GM23248 (cell line): ENCODE data around the gene ITGB7. TPM values are rescaled to one million over a fixed set of nuclear protein-coding genes. Genes with fewer than 3 reads are reported as not detected.

Source experiments
- DNase-seq: peaks from one replicate; pipeline ENCODE4 v3.0.0-alpha.2; 2015
- H2AFZ ChIP-seq: fragments of 200-600 bp; sonication (generic); 2 replicates; pipeline ENCODE4 v1.6.1; 2016; ENCODE audit warnings: antibody characterized with exemption
- H3F3A ChIP-seq: fragments of 200-600 bp; sonication (generic); 2 replicates; pipeline ENCODE4 v1.6.1; 2016; ENCODE audit warnings: mild to moderate bottlenecking, antibody characterized with exemption, mixed run types; ENCODE audit not compliant: insufficient read depth
- H3K27ac ChIP-seq: fragments of 200-600 bp; sonication (generic); 2 replicates; pipeline ENCODE4 v1.5.1; 2016; ENCODE audit warnings: mild to moderate bottlenecking
- H3K27me3 ChIP-seq: fragments of 200-600 bp; sonication (generic); replicated peaks from 2 replicates; pipeline ENCODE4 v1.6.1; 2016; ENCODE audit warnings: mild to moderate bottlenecking; ENCODE audit not compliant: insufficient read depth
- H3K36me3 ChIP-seq: fragments of 200-600 bp; sonication (generic); 2 replicates; pipeline ENCODE4 v1.6.1; 2016; ENCODE audit warnings: low read depth, mild to moderate bottlenecking
- H3K4me1 ChIP-seq: fragments of 200-600 bp; sonication (generic); 2 replicates; pipeline ENCODE4 v1.6.1; 2016; ENCODE audit warnings: mild to moderate bottlenecking; ENCODE audit not compliant: insufficient read depth
- H3K4me2 ChIP-seq: fragments of 200-600 bp; sonication (generic); one replicate; pipeline ENCODE4 v1.6.1; 2016; ENCODE audit warnings: mild to moderate bottlenecking; ENCODE audit not compliant: unreplicated experiment
- H3K4me3 ChIP-seq: fragments of 200-600 bp; sonication (generic); 2 replicates; pipeline ENCODE4 v1.5.1; 2016; ENCODE audit warnings: mild to moderate bottlenecking
- H3K79me2 ChIP-seq: fragments of 200-600 bp; sonication (generic); 2 replicates; pipeline ENCODE4 v1.6.1; 2016; ENCODE audit warnings: mild to moderate bottlenecking; ENCODE audit not compliant: insufficient read depth
- H3K9ac ChIP-seq: fragments of 200-600 bp; sonication (generic); 2 replicates; pipeline ENCODE4 v1.6.1; 2016; ENCODE audit warnings: mild to moderate bottlenecking
- H3K9me2 ChIP-seq: fragments of 200-600 bp; sonication (generic); 2 replicates; pipeline ENCODE4 v1.6.1; 2016; ENCODE audit warnings: mixed run types, mild to moderate bottlenecking, moderate library complexity; ENCODE audit not compliant: insufficient read depth
- H3K9me3 ChIP-seq: fragments of 200-600 bp; sonication (generic); one replicate; pipeline ENCODE4 v1.6.1; 2017; ENCODE audit warnings: low read depth
- H4K20me1 ChIP-seq: fragments of 200-600 bp; sonication (generic); 2 replicates; pipeline ENCODE4 v1.6.0; 2016; ENCODE audit not compliant: insufficient read depth
- EZH2 ChIP-seq: fragments of 200-600 bp; sonication (generic); IDR thresholded peaks from 2 replicates; pipeline ENCODE4 v1.6.1; 2018; ENCODE audit warnings: antibody characterized with exemption, mild to moderate bottlenecking; ENCODE audit not compliant: insufficient read depth, poor library complexity, severe bottlenecking
- EZH2phosphoT487 ChIP-seq: fragments of 200-600 bp; sonication (generic); IDR thresholded peaks from 2 replicates; pipeline ENCODE4 v1.6.1; 2018; ENCODE audit warnings: antibody characterized with exemption, moderate library complexity, mild to moderate bottlenecking, low read depth; ENCODE audit not compliant: insufficient read depth
- WGBS, 2 experiments: methylation state at CpG; one replicate each; pipeline ENCODE4 v1.1.6; 2015 to 2017; ENCODE audit warnings: low lambda C conversion rate in 2 of 2, low coverage in 1 of 2; ENCODE audit errors: missing lambda C conversion rate in 2 of 2; 5-methylcytosine and 5-hydroxymethylcytosine counted together
- in situ Hi-C: fragments of 300-500 bp; cut with MboI; formaldehyde crosslinking; loops from 2 replicates; pipeline ENCODE4 v1.15.0; 2020
- polyA plus RNA-seq: library from polyadenylated mRNA; unstranded; fragments of >200 nt; fragmentation: Nextera tagmentation; extraction: Ambion mirVana; gene quantifications from 2 replicates; pipeline ENCODE4 v1.2.1, GENCODE V29; 2016
- total RNA-seq: library from RNA; depleted of rRNA; stranded (reverse); fragments of >200 nt; shearing (Covaris generic); gene quantifications from 2 replicates; pipeline ENCODE4 v1.2.3, GENCODE V29; 2014

Gene ITGB7
- total and polyA plus RNA-seq, 2 experiments from 2014 or later = 1.2 to 1.4 TPM

DNA sequence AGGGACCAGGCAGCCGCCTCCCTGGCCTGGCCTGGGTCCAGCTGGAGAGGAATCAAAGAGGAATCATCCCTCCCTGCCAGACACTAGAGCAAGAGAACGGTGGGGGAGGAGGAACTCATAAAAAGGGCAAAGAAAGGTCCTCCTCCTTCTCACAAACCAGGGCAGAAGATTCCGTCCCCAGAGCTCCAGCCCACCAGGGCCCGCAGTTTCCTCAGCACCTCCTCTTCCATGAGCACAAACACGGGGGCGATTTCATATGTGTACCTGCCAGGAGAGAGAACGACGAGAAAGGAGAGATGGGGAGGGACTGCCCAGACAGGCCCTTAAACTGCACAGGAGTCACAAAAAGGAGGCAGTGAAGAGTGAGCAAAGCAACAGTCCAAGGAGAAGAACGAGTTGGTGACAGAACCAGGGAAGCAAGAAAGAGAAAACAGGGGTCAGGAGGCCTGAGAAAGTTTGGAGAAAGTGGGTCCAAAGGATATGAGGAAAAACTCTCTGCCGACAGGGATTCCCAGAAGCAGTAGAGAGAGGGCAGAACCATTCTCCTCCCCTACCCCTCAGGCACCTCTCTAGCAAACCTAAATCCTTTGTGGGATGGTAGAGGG is 35.2 kb downstream of the ITGB7 start:
- Histone ChIP-seq H3K9me3 (no peaks in the 10 kb centered on the region), H3K36me3 (no peaks in the 10 kb centered on the region), H3F3A (peaks cover 33% of the 10 kb centered on the region), H4K20me1 (no peaks in the 10 kb centered on the region), H3K27me3 (no peaks in the 10 kb centered on the region), H3K27ac (0 out of 2 replicates have a peak overlapping the region, but pooled peaks have one; percentile 11), H2AFZ (no peak overlapping the region; the same call in 1 of the 2 replicates), H3K9ac (no peak overlapping the region), H3K9me2 (no peaks in the 10 kb centered on the region), H3K4me1 (peaks cover 42% of the 10 kb centered on the region), H3K4me3 (no peak overlapping the region), H3K79me2 (no peaks in the 10 kb centered on the region; the same call in 1 of the 2 replicates), H3K4me2 (peak overlapping the region; percentile 30)
- WGBS, 2 experiments = 60 to 62% methylated on average over 10 of the region's 10 CpGs
- DNase-seq = no peak
- in situ Hi-C loops = no loop called here
- no peak for TF ChIP-seq EZH2

DNA sequence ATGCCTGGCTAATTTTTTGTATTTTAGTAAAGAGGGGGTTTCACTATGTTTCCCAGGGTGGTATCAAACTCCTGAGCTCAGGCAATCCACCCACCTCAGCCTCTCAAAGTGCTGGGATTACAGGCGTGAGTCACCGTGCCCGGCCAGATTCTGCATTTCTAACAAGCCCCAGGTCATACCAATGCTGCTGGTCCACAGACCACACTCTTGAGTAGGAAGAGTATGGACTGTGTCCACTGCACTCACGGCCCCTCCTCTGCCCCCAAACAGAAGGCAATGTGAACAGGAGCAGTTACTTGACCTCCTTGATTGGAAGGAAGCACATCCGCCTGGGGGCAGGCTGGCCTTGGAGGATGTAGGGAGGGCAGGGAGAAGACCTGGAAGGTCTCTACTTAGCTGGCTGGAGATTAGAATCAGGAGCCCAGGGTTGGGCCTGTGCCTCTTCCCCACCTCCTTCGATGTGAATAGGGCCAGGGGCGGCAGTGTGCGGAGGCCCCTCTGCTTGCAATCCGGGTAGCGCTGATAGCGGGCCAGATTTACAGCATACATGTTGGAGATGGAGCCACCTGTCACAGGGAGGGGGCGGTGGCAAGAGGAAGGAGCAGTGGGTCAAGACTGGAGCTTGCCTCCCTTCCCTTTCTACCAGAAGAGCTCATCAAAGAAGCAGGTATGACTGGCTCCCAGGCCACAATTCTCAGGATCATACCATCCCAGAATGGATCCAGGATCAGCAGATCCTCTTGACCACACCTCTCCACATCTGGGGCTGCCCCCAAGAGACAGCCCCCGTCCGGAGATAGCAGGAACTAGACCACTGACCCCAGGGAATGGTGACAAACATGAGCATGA is 36.0 kb downstream of the ITGB7 start:
- Histone ChIP-seq H2AFZ (no peak overlapping the region), H3F3A (peaks cover 33% of the 10 kb centered on the region), H3K27ac (no peak overlapping the region), H3K4me1 (peaks cover 42% of the 10 kb centered on the region), H3K4me2 (no peak overlapping the region), H3K9ac (no peak overlapping the region), H3K79me2 (no peaks in the 10 kb centered on the region), H3K4me3 (no peak overlapping the region), H4K20me1 (no peaks in the 10 kb centered on the region), H3K27me3 (no peaks in the 10 kb centered on the region), H3K9me2 (no peaks in the 10 kb centered on the region), H3K36me3 (no peaks in the 10 kb centered on the region), H3K9me3 (no peaks in the 10 kb centered on the region)
- 81 to 87% methylated on average over 14 of the region's 14 CpGs for WGBS, 2 experiments
- no peak for DNase-seq
- in situ Hi-C loops = no loop called here
- no peak for TF ChIP-seq EZH2
- no peak for TF ChIP-seq EZH2phosphoT487

DNA sequence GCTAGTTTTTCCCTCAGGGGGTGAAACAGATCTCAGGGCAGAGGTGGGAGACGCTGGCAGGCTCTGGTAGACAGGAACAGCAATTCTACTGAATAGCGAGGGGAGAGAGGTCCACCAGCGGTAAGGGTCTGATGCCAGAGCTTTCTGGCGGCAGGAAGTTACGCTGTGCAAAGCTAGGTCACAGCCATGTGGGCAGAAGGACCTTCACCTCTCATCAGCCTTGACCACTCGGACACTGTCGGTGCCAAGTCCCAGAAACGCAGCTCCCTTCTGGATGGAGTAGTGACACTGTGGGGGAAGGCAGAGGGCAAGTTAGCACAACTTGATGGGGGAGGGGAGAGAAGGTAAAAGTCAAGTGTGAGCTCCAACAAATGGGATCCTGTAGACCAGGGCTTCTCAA is 36.8 kb downstream of the ITGB7 start:
- Histone ChIP-seq H2AFZ (no peak overlapping the region), H3K9me2 (no peaks in the 10 kb centered on the region), H3K4me3 (no peak overlapping the region), H3K79me2 (no peaks in the 10 kb centered on the region), H3K9ac (no peak overlapping the region), H3K4me1 (peaks cover 36% of the 10 kb centered on the region), H3K27ac (no peak overlapping the region), H3K36me3 (no peaks in the 10 kb centered on the region), H3F3A (peaks cover 28% of the 10 kb centered on the region), H3K9me3 (no peaks in the 10 kb centered on the region), H4K20me1 (no peaks in the 10 kb centered on the region), H3K27me3 (no peaks in the 10 kb centered on the region), H3K4me2 (no peak overlapping the region)
- 84 to 86% methylated on average over 8 of the region's 8 CpGs for WGBS, 2 experiments
- in situ Hi-C loops = no loop called here
- TF ChIP-seq EZH2 (no peak), EZH2phosphoT487 (no peak)
- no peak for DNase-seq

DNA sequence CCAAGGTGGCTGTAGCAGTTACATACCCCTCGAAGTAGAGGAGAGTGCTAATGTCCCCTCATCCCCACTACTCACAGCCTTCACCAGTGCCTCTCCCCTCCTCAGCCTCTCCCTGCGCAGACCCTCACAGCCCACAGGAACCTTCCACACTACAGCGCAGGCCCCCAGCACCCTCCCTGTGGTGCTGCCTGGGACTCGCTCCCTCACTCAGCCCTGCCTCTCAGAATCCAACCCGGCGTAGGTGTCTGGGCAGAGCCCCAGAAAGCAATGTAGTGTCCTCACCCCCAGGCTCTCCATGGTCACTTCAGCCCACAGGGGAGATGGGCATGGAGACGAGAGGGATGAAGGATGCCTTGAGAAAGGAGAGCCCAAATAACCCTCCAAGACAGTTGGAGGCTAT is 37.4 kb downstream of the ITGB7 start:
- Histone ChIP-seq H3K4me1 (peaks cover 30% of the 10 kb centered on the region), H3K4me3 (no peak overlapping the region), H3K9ac (no peak overlapping the region), H3K27ac (no peak overlapping the region), H4K20me1 (no peaks in the 10 kb centered on the region), H3K36me3 (no peaks in the 10 kb centered on the region; the same call in 1 of the 2 replicates), H3K9me3 (no peaks in the 10 kb centered on the region), H3K79me2 (no peaks in the 10 kb centered on the region), H3K4me2 (no peak overlapping the region), H2AFZ (no peak overlapping the region), H3K9me2 (no peaks in the 10 kb centered on the region), H3F3A (peaks cover 22% of the 10 kb centered on the region), H3K27me3 (no peaks in the 10 kb centered on the region)
- TF ChIP-seq EZH2phosphoT487 (no peak), EZH2 (no peak)
- in situ Hi-C loops = no loop called here
- DNase-seq = no peak
- WGBS, 2 experiments = 97 to 100% methylated on average over 7 of the region's 7 CpGs
